HG03280 (cell line): Measurements from ENCODE around the gene NUP54.
A peak's percentile ranks its signal among the peaks of the same experiment; 100 is the strongest.

Experiments
- ATAC-seq: cut with Tn5 transposase; IDR thresholded peaks from one replicate; pipeline ENCODE4 v1.9.1; 2021; ENCODE audit warnings: mild to moderate bottlenecking, moderate library complexity; ENCODE audit not compliant: unreplicated experiment

NUP54 gene, protein sequence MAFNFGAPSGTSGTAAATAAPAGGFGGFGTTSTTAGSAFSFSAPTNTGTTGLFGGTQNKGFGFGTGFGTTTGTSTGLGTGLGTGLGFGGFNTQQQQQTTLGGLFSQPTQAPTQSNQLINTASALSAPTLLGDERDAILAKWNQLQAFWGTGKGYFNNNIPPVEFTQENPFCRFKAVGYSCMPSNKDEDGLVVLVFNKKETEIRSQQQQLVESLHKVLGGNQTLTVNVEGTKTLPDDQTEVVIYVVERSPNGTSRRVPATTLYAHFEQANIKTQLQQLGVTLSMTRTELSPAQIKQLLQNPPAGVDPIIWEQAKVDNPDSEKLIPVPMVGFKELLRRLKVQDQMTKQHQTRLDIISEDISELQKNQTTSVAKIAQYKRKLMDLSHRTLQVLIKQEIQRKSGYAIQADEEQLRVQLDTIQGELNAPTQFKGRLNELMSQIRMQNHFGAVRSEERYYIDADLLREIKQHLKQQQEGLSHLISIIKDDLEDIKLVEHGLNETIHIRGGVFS

DNA sequence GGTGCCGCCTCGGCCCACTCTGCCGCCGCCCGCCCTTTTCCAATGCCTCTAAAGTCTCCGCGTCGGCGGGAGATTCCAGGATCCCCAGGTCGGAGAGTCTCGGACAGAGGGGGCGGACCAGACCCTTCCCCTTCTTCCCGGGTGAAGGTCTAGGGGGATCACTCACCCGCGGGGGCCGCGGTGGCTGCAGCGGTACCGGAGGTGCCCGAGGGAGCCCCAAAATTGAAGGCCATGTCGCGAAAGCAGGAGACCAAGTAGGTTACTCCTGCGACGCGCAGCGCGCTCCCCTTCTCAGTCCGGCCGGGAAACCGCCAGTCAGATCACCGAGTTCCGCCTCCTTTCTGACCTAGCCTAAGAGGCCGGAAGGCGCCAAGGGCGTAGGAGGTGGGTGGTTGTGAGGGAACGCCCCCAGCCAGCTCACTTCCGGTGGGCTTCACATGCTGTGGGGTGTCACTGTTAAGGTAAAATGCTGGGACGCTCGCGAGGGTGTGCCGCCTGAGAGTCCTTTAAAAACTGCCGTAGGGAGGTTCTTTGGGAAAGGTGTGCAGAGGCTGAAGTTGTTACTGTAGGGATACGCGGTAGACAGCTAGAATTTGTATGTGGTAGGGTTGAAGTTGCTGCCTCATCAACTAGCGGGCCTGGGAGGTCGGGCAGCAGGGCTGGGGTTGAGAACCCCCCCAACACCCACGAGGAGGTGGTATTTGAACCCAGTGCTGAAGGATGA is at the start of gene NUP54:
TSS of gene NUP54 (minus strand) at position 256 of the 724 bp plus-strand sequence. CDS start at position 233, 23 bp downstream.
- ATAC-seq: peak; percentile 99

DNA sequence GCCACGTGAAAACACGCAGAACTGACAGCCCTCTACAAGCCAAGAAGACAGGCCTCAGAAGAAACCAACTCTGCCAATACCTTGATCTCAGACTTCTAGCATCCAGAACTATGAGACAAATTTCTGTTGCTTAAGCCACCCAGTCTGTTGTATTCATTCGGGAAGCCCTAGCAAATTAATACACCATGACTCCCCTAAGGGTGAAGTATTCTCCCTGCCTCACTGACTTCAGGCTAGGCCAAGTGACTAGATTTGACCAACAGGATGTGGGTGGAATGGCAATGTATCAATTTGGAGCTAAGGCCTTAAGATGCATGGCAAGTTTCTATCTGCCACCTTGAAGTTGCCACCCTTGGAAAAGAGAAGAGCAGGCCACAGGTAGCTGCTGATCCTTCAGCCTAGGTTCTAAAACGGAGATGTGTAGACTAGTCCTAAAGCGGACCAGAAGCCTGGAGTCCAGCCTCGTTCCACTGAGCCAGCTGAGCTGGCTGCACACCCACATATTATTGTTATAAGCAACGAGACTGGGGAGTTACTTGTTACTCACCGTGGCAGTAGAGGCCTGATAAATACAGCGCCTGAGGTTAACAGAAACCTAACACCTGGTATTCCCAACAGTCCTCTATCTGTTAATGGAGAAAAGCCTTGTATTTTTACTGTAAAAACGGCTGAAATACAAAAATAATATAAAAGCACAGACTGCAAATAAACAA is 49.0 kb upstream of the NUP54 start:
- ATAC-seq: no peak

DNA sequence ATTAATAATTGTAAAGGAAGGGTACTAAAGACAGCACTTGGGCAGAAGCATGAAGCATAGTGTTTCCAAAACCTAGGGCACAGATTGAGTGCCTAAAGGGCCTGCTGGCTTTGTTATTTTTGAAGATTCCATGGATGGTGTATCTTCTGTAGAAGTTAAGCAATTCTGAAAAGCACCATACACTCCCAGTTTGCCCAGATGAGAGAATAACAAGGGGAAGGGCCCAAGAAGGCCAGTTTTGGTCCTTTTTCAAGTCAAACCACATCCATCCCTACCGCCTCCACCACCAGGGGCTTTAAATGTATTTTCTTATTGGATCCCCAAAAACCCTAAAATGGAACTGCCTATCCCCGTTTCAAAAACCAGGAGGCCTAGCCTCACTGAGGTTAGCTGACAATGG is 48.2 kb upstream of the NUP54 start:
- ATAC-seq: no peak

DNA sequence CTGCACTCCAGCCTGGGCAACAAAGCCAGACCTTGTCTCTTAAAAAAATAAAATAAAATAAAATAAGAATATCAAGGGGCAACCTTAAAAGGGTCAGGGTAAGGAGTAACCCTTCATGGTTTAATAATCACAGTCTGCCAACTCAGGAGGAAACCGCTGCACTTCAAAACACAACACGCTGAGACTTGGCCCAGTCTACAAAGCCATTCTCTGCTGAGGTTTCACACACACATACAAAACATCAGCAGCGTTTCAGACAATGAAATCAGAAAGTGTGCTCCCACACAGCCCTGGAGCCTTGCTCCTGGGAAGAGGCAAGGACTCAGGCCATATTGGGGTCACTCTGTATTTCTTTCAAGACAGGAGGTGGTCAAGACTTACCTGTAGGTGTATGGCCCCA is 47.1 kb upstream of the NUP54 start:
- ATAC-seq: no peak

DNA sequence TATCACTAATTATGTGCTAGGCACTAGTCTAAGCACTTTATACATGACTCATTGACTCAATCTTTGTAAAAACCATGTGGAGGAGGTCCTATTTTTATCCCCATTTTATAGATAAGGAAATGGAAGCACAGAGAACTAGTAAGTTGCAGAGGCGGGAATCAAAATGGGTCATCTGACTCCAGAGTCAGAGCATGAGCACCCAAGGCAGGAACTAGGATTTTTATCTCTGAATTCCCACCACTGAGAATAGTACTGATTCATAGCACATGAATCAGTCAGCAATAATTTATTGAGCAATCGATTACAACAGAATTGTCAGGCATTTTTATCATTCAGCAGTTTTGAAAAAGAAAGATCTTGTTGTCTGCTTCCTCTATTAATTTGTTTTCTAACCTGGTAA is 46.1 kb upstream of the NUP54 start:
- ATAC-seq: no peak

DNA sequence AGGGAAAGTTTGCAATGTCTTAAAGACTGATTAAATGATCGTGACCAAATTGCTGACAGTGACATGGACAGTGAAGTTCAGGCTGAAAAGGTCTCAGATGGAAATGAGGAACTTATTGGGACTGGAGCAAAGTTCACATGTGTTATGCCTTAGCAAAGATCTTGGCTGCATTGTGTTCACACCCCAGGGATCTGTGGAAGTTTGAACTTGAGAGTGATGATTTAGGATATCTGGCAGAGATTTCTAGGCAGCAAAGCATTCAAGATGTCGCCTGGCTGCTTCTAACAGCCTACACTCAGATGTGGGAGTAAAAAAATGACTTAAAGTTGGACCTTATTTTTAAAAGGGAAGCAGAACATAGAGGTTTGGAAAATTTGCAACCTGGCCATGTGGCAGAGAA is 44.0 kb upstream of the NUP54 start:
- no peak for ATAC-seq

DNA sequence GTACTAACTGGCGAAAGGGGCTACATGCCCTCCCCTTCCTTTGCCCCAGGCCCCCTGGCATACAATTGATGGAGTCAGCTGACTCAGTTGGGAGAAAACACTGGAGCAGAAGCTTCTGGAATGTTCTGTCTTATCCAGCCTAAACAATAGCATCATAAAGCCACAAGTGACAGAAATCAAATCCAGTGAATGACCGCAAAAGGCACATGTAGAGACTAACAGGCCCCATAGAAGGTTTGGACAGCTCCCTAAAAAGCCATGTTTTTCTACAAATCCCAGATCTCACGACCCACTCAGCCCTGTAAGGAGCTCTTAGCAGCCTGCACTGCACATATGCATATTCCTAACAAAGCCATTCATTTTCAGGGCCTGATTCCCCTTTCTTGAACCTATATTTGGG is 40.4 kb upstream of the NUP54 start:
- ATAC-seq: no peak

DNA sequence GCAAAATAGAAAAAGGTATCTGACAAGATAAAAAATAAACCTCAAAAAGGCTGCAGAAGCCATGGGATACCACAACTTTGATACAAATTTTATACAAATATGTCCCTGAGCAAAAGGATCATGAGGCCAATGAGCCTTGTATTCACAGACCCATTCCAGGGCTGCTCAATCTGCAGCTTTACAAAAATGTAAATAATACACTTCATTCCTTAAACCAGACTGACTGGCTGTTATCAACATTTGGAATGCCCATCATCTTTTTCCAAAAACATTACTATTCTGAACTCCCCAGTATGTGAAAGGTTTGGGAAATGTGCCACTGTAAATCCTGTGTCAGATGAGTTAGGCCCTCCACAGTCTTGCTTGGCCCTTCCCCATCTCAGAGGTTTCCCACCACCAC is 40.0 kb upstream of the NUP54 start:
- ATAC-seq: no peak

DNA sequence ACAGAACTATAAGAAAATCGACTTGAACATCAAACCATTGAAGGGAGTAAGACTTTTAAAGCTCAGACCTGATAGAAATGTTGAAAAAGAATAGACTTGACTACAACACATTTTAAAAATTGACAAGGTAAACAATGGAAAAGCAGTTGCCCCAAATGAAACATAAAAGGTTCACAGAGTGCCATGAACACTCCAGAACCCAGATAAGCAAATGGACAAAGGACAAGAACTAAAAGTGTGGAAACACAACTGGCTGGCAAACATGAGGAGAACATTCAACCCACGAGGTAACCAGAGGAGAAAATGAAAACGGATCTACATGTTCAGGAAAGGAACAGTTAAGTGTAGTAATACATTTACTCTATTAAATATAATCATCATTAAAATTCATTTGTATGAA is 39.0 kb upstream of the NUP54 start:
- ATAC-seq: no peak

DNA sequence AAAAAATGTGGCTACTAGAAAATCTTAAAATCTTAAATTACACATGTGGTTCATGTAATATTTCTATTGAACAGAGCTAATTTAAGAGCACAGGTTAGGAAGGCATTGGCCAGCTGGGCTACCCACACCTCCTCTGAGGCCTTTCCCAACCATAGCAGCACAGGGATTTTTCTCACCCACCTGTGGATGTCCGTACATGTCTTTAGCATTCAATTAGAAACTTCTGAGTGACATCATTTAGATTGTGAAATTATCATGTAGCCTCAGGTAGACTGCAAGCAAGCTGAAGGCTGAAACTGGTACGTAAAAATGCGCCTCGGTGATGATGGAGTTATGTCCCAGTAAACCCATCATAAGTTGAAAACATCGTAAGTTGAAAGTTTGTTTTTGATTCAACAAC is 34.3 kb upstream of the NUP54 start:
- ATAC-seq: no peak

DNA sequence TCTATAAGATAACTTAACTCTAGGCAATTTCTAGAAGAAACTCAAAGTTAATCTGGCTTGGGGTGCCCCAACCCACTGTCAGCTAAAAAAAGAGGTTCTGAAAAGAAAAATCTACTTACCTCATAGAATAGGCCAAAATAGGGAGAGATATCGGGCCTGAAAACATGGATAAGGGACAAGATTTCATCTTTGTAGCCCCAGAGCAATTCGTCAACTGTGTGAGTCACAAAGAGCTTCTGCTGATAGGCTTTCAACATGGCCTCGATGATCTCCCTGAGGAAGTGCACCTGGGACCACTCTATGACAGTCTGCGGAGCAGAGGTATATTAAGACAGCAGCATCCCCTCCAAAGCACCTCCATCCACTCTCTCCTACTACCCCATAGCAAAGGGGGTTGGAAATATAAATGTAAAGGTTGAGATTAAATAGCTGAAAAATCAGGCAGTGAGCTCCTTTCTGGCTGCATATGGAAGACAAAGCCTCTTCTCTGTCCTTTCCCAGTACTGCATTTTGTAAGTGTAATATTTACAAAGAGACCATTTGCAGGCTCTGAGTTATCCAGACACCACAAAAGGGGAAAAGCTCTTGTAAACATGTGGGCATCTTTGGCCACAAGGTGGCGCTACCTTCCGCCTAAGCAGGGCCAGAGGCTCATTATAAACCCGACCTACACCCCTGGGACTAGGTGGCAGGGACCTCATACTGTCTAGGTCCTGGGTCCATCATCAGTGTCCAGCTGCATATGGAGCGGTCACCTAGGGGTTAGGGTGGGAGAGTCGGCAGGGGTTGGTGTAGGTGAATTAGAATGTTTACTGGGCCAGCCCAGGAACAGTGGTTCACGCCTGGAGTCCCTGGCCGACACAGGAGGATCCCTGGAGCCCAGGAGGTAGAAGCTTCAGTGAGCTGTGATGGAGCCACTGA is 31.5 kb upstream of the NUP54 start:
- ATAC-seq: peak; percentile 89

DNA sequence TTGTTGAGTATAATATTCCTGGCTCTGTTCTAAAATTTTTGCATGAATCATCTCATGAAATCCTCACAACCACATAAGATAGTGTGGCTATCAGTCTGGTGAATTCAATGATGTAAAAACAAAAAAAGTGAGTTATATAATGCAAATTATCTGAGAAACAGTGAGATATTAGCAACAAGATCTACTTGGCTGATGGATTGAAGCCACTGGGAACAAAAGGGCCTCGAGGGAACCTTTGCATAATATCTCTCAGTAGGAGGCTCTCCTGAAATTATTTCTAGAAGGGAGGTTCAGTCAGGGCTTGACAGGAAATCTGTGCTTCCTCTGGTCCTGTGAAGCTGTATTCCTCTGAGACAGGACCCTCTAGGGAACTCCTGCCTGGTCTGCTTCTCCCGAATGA is 30.1 kb upstream of the NUP54 start:
- no peak for ATAC-seq

DNA sequence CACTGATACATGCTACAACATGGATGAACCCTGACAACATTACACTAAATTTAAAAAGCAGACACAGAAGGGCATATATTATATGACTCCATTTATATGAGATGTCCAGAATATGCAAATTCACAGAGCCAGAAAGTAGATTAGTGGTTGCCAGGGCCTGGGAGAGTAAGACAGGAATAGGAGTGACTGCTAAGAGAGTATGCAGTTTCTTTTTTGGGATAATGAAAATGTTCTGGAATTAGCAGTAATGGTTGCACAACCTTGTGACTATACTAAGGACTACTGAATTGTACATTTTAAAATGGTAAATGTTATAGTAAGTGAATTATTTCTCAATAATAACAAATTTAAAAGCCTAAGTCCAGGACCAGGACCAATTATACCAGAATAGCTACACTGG is 29.5 kb upstream of the NUP54 start:
- no peak for ATAC-seq

DNA sequence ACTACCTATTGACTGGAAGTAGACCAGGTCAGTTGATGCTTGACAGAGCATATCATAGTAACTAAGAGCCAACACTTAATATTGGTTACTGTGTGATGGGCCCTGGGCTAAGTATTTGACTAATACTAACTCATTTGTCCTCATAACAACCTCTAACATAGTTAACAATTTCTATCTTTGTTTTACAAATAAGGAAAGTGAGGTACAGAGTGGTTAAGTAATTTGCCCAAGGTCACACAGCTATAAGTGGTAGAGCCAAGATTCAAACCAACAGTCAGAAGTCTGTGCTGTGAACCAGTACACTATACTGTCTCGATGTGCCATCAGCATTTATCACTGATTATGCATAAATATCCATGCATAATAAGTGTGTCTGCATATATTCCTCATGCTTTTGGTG is 27.1 kb upstream of the NUP54 start:
- no peak for ATAC-seq

DNA sequence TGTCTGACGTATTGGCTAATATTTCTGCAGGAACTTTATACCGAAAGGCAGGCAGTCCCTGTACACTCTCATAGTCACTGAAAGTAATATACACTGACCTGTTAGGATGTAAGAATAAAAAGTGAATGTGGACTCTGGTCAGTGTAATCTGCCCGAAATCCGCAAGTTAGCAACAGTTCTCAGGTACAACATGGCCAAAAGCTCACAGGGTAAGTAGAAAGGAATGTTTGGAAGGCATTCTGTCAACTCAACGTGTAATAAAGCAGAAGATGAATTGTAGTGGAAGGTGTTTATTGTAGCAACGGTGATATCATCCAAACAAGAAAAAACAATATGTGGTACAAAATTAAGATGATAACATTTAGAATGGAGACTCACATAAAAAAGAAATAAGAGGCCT is 26.0 kb upstream of the NUP54 start:
- no peak for ATAC-seq

DNA sequence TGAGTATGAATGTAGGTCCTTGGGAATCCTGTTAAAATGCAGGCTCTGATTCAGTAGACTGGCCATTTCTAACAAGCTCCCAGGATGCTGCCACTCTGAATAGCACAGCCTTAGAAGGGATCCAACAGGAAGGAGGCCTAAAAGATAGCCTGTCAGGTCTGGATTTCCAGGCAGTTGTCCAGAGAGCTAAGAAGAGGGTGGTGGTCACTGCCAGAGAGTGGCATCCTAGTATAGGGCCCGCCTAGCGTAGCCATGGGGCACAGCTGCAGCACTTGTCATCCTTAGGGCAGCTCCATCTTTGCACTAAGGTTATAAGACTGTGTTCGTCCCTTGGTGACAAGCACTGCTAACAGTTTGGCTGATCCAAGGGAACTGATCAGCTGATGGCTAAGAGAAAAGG is 20.5 kb upstream of the NUP54 start:
- no peak for ATAC-seq

DNA sequence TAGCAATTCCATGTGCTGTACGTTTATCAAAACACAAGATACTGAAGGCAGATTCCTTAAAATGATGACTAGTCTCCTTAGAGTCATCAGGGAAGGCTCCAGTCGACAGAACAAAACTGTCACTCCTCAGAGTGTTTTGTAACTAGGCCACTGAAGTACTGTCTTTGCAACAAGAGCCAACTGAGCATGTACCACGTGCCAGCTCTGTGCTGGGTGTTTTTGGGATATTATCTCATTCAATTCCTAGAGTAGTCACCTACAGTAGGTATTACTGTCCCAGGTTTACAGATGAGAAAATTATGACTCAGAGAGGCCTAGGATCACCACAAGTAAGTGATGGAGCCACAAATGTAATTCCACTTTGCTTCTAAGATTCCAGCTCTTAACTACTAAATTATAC is 18.3 kb upstream of the NUP54 start:
- ATAC-seq: no peak

DNA sequence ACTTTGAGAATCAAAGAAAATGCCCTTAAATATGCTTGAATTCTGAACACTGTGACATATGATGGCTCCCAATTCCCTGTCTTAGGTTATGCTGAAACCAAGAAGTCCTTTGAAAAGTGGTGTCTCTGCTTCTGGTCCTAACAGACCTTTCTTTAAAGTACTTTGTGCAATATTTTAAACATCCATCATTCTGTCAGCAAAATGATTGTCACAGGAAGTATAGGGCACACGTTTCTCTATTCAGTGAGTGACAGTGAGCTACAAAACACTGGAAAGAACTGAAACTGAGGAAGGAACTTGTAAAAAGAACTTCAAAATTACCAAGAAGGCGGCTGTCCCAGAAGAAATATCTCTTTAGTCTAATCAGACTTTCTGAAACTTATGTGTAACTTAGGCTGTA is 12.2 kb upstream of the NUP54 start:
- no peak for ATAC-seq

DNA sequence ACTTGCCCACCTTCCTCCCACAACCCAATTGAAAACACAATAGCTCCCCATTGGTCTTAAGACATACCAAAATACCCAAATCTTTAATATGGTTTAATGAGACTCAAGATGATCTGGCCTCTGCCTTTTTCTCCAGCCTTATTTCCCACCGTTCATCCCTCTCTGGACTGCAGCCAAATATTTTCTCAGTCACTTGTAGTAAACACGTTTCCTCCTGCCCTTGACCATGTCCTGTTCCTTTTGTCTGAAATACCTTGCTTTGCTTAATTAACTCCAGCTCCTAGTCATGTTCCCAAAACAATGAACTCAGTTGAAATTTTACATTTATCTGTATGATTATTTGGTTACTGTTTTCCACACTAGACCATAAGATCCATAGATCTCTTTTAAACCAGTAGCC is 8.4 kb upstream of the NUP54 start:
- ATAC-seq: no peak

DNA sequence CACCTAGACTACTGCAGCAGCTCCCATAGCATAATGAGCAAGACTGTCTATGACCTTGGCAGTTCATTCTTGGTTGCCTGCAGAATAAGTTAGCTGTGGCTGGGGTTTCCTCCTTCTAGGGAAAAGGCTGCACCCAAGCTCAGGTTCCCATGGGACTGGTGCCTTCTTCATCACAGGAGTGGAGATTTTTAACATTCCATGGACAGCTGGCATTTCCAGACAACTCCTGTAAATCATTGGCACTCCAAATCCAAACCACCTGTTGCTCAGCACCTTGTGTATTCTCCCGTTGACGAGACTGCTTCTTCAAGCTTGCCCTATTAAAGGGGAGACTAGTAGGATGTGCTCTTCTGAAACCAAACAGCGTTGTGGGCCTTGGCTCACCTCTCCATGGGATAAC is 7.8 kb upstream of the NUP54 start:
- no peak for ATAC-seq

DNA sequence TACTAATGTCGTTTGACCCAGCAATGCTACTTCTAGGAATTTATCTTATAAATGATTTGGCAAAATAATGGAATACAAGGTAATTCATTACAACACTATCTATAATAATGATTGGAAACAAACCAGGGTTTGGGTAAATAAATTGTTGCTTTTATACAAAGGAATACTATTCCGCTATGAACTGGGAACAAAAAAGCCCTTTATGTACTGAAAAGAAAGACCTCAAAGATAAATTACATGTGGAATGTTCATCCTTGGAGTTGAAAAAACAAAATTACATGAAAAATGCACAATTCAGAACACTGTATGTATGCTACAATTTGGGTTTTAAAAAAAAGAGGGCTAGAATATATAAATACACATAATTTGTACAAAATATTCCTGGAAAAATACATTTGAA is 5.2 kb upstream of the NUP54 start:
- ATAC-seq: no peak
